Stomach (tissue), 4 donors: ENCODE data around the gene NPAS2.

Experiments used
- CTCF ChIP-seq, 7 experiments: fragments of 450-650 bp in 4 of 7; fragments of 200-600 bp in 3 of 7; sonication (generic) in 3 of 7; IDR thresholded peaks; one replicate each; pipeline ENCODE4 v1.5.1; 2016 to 2019; ENCODE audit warnings: antibody characterized with exemption in 7 of 7, control low read depth in 2 of 7, mild to moderate bottlenecking in 1 of 7
- POLR2AphosphoS5 ChIP-seq, 3 donors: sonication (generic); formaldehyde crosslinking; IDR thresholded peaks; one replicate each; pipeline ENCODE4 v1.6.1; 2016; ENCODE audit warnings: antibody characterized with exemption in 3 of 3

GRCh38 chr2:101045330-101045729 is 225.4 kb downstream of the NPAS2 start:
- no peak for TF ChIP-seq CTCF (IDR thresholded peaks at IDR 0.05)
- TF ChIP-seq POLR2AphosphoS5 (IDR thresholded peaks at IDR 0.05) = no peak
